MG63 (cell line): Measurements from ENCODE around the gene DCC. TPM values are rescaled to one million over a fixed set of nuclear protein-coding genes. Genes with fewer than 3 reads are reported as not detected.

Source experiments
- DNase-seq: peaks from one replicate; pipeline ENCODE4 v3.0.0-alpha.2; 2020
- H3K27me3 ChIP-seq: fragments of 250-450 bp; sonication (Bioruptor Pico); 2 replicates; pipeline ENCODE4 v1.5.1; 2020; ENCODE audit warnings: mild to moderate bottlenecking, moderate library complexity
- H3K36me3 ChIP-seq: fragments of 250-450 bp; sonication (Bioruptor Pico); 2 replicates; pipeline ENCODE4 v1.5.1; 2020; ENCODE audit warnings: mild to moderate bottlenecking, moderate library complexity
- H3K4me3 ChIP-seq: fragments of 250-450 bp; sonication (Bioruptor Pico); 2 replicates; pipeline ENCODE4 v1.5.1; 2020; ENCODE audit warnings: mild to moderate bottlenecking, moderate library complexity
- H3K9me3 ChIP-seq: fragments of 250-450 bp; sonication (Bioruptor Pico); 2 replicates; pipeline ENCODE4 v1.5.1; 2020; ENCODE audit warnings: mild to moderate bottlenecking, moderate library complexity
- total RNA-seq: library from RNA; depleted of rRNA; stranded (reverse); fragments of >200 nt; shearing (Covaris generic); gene quantifications from 2 replicates; pipeline ENCODE4 v1.2.3, GENCODE V29; 2014; ENCODE audit warnings: low replicate concordance

Gene DCC
- total RNA-seq, 1 experiment from 2014 or later: not detected

DNA sequence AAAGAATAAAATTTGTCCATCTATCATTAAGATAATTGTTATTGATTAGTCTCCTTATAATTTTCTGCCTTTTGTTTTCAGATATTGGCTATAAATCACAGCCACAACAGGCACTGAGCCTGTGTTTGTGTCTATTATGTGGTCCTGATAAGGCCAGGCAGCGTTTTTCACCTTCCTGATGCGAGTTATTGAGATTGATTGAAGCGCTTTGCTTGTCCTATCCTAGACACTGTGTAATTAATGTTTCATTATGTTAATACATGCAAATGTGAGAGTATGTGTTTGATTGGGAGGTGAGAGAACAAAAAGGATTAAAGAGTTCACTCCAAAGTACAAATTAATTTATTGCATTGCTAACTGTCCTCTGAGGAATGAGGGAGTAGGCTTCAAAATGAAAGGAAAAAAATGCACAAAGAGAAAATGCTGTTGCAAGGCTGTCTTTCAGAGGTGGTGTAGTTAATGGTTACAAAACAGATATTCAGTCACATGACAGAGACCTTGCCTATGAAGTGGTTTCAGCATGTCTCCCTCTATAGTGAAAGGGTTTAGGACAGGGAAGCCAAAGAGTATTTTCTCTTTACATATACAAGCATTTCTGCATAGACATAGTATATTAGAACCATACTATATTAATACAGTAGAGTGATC is 391.1 kb downstream of the DCC start:
- H3K4me3 ChIP-seq: no peak overlapping the region
- H3K27me3 ChIP-seq: no peaks in the 10 kb centered on the region
- no peaks in the 10 kb centered on the region for H3K36me3 ChIP-seq
- H3K9me3 ChIP-seq: no peaks in the 10 kb centered on the region
- no peak for DNase-seq

GRCh38 chr18:52738946-52739345 is 398.9 kb downstream of the DCC start:
- DNase-seq: no peak
- H3K9me3 ChIP-seq: no peaks in the 10 kb centered on the region
- H3K4me3 ChIP-seq: no peak overlapping the region
- no peaks in the 10 kb centered on the region for H3K36me3 ChIP-seq
- no peaks in the 10 kb centered on the region for H3K27me3 ChIP-seq

GRCh38 chr18:52746986-52747385 is 407.0 kb downstream of the DCC start:
- DNase-seq: no peak
- Histone ChIP-seq H3K36me3 (no peaks in the 10 kb centered on the region), H3K27me3 (no peaks in the 10 kb centered on the region), H3K9me3 (no peaks in the 10 kb centered on the region), H3K4me3 (no peak overlapping the region)

DNA sequence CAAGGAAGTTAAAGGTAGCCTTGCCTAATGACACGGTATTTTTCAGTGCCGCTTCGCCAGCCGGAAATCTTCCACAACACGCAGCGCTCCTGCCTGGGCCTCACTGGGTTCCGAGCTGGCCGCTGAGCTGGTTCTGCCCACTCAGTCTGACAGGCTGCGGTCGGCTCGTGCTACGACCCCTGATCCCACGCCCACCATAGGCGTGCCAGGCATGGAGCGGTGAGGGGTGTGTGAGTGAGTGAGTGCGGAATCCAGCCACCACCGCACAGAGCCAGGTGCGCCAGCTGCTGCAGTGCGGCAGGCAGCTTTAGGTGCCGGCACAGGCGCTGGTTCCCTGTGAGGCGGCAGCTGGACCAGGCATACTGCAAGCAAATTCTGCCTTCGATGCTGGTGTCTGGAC is 407.9 kb downstream of the DCC start:
- H3K27me3 ChIP-seq: no peaks in the 10 kb centered on the region
- H3K36me3 ChIP-seq: no peaks in the 10 kb centered on the region
- no peak overlapping the region for H3K4me3 ChIP-seq
- DNase-seq: no peak
- no peaks in the 10 kb centered on the region for H3K9me3 ChIP-seq

- DNase-seq: no peak
- H3K36me3 ChIP-seq: no peaks in the 10 kb centered on the region
- no peak overlapping the region for H3K4me3 ChIP-seq
- no peaks in the 10 kb centered on the region for H3K27me3 ChIP-seq
- H3K9me3 ChIP-seq: no peaks in the 10 kb centered on the region
Measured at GRCh38 chr18:52748343-52748742, 408.3 kb downstream of the DCC start.

DNA sequence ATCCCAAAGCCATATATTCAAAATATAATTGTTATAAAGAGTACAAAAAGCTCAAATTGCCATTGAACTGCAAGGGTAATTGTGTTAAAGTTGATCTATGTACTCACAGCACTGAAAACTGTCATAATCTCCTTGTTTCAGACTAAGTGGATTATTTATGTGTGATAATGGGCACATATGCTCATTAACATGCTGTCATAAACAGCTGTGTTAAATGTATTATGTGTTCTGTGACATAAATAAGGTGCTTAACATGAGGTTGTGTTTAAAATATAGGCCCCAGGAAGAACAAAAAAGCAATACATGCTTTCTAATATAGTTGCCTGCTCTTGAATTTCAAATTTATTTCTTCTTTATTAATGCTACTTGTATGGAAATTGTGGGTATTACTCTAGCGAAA is 409.5 kb downstream of the DCC start:
- H3K9me3 ChIP-seq: no peaks in the 10 kb centered on the region
- no peak for DNase-seq
- no peaks in the 10 kb centered on the region for H3K36me3 ChIP-seq
- H3K27me3 ChIP-seq: no peaks in the 10 kb centered on the region
- no peak overlapping the region for H3K4me3 ChIP-seq

- no peak for DNase-seq
- H3K4me3 ChIP-seq: no peak overlapping the region
- H3K36me3 ChIP-seq: no peaks in the 10 kb centered on the region
- H3K27me3 ChIP-seq: no peaks in the 10 kb centered on the region
- H3K9me3 ChIP-seq: no peaks in the 10 kb centered on the region
Measured at GRCh38 chr18:52750995-52751394, 411.0 kb downstream of the DCC start.

GRCh38 chr18:52764316-52764715 is 424.3 kb downstream of the DCC start:
- DNase-seq: no peak
- no peaks in the 10 kb centered on the region for H3K9me3 ChIP-seq
- no peaks in the 10 kb centered on the region for H3K36me3 ChIP-seq
- H3K27me3 ChIP-seq: no peaks in the 10 kb centered on the region
- H3K4me3 ChIP-seq: no peak overlapping the region

GRCh38 chr18:52766002-52766545 is 426.1 kb downstream of the DCC start:
- no peak for DNase-seq
- H3K4me3 ChIP-seq: no peak overlapping the region

GRCh38 chr18:52781113-52781512 is 441.1 kb downstream of the DCC start:
- Histone ChIP-seq H3K27me3 (no peaks in the 10 kb centered on the region), H3K36me3 (no peaks in the 10 kb centered on the region), H3K4me3 (no peak overlapping the region), H3K9me3 (no peaks in the 10 kb centered on the region)
- no peak for DNase-seq

More at GRCh38 chr18:52766002-52766545, 426.1 kb downstream of the DCC start:
- Histone ChIP-seq H3K36me3 (no peaks in the 10 kb centered on the region), H3K27me3 (no peaks in the 10 kb centered on the region), H3K9me3 (no peaks in the 10 kb centered on the region)

- DNase-seq: no peak
- Histone ChIP-seq H3K27me3 (no peaks in the 10 kb centered on the region), H3K36me3 (no peaks in the 10 kb centered on the region), H3K4me3 (no peak overlapping the region), H3K9me3 (no peaks in the 10 kb centered on the region)
Measured at GRCh38 chr18:52791321-52791720, 451.3 kb downstream of the DCC start.

- Histone ChIP-seq H3K36me3 (no peaks in the 10 kb centered on the region), H3K27me3 (no peaks in the 10 kb centered on the region), H3K4me3 (no peak overlapping the region), H3K9me3 (no peaks in the 10 kb centered on the region)
- DNase-seq: no peak
Measured at GRCh38 chr18:52812834-52813233, 472.8 kb downstream of the DCC start.

DNA sequence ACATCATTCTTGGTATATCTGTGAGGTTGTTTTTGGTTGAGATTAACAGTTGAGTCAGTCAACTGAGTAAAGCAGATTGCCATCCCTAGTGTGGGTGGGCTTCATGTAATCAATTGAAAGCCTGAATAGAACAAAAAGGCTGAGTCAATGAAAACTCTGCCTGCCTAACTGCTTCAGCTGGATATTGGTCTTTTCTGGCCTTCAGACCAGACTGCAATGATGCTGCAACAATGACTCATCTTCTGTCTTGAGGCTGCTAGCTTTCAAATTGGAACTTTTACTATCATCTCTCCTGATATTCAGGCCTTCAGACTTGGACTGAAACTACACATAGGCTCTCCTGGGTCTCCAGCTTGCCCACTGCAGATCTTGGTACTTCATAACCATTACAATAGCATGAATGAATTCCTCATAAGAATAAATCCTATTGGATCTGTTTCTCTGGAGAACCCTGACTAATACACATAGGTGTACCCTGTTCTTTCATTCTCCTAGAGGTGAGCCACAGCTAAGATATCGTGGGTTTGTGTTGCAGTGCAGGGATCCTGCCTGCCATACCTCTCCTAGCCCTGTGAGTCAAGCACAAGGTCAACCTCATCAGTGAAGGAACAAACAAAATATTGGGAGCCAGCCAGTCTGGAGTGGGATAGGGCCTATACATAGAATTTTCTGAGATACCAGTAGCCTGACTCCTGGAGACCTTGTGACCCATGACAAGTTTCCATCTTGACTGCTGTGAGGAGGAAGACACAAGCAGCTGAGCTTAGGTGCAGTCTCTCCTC is 473.8 kb downstream of the DCC start:
- Histone ChIP-seq H3K27me3 (no peaks in the 10 kb centered on the region), H3K36me3 (no peaks in the 10 kb centered on the region), H3K4me3 (no peak overlapping the region), H3K9me3 (no peaks in the 10 kb centered on the region)
- no peak for DNase-seq

DNA sequence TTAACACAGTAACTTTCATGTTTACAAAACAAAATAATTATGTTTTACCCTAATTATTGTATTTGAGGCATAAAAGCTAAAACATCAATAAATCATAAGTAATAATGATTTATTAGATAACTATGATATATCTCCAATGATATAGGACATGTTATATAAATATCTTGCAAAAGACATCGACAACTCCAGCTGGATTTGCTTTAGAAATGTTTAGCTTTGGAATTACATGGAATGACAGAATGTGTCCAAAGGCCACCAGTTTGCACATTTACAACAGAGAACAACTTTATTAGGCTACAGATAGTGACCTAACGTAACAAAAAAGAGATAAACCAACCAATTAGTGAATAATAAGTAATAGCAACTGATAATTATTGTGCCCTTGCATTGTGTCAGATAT is 475.7 kb downstream of the DCC start:
- no peaks in the 10 kb centered on the region for H3K9me3 ChIP-seq
- no peak overlapping the region for H3K4me3 ChIP-seq
- H3K27me3 ChIP-seq: no peaks in the 10 kb centered on the region

DNA sequence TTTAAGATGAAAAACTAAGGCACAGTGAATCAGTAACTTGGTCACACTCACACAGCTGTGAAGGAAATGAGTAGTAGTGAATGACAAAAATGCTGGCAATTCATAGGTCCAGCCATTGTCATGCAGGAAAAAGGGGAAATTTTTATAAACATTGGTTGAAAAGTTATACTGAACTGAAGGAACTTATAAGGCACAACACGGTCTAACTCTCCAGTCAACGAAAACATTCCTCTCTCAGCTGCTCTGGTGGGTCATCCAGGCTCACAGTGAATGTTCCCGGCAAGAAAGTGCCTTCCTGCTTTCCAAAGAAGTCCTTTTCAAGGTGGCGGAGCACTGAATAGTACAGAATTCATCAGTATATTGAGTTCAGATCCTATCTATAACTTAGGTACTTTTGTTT is 476.1 kb downstream of the DCC start:
- Histone ChIP-seq H3K4me3 (no peak overlapping the region), H3K27me3 (no peaks in the 10 kb centered on the region), H3K9me3 (no peaks in the 10 kb centered on the region), H3K36me3 (no peaks in the 10 kb centered on the region)
- no peak for DNase-seq

More for the DNA sequence above, 475.7 kb downstream of the DCC start:
- no peaks in the 10 kb centered on the region for H3K36me3 ChIP-seq
- DNase-seq: no peak

- Histone ChIP-seq H3K9me3 (no peaks in the 10 kb centered on the region), H3K27me3 (no peaks in the 10 kb centered on the region), H3K4me3 (no peak overlapping the region), H3K36me3 (no peaks in the 10 kb centered on the region)
- DNase-seq: no peak
Measured at GRCh38 chr18:52822160-52822559, 482.2 kb downstream of the DCC start.

GRCh38 chr18:52824126-52824525 is 484.1 kb downstream of the DCC start:
- H3K36me3 ChIP-seq: no peaks in the 10 kb centered on the region
- no peak overlapping the region for H3K4me3 ChIP-seq
- H3K9me3 ChIP-seq: no peaks in the 10 kb centered on the region
- no peak for DNase-seq
- H3K27me3 ChIP-seq: no peaks in the 10 kb centered on the region

- Histone ChIP-seq H3K4me3 (no peak overlapping the region), H3K36me3 (no peaks in the 10 kb centered on the region), H3K9me3 (no peaks in the 10 kb centered on the region), H3K27me3 (no peaks in the 10 kb centered on the region)
- no peak for DNase-seq
Measured at GRCh38 chr18:52826994-52827393, 487.0 kb downstream of the DCC start.
